Measurements from ENCODE around the gene SLC8A3. TPM values are rescaled to one million over a fixed set of nuclear protein-coding genes. Genes with fewer than 3 reads are reported as not detected.

Gene SLC8A3
- total RNA-seq, 4 donors from 2014 or later: 0.19 to 1.7 (median 0.90) TPM

- Histone ChIP-seq H3K4me1 (no peaks in the 10 kb centered on the region), H3K27ac (replicated peaks in 1 of 4) (no peak overlapping the region), H3K27me3 (no peaks in the 10 kb centered on the region), H3K4me3 (no peak overlapping the region), H3K9me3 (no peaks in the 10 kb centered on the region), H3K36me3 (no peaks in the 10 kb centered on the region)
- no peak for DNase-seq (ENCODE audit: extremely low spot score)
- TF ChIP-seq POLR2AphosphoS5 (IDR thresholded peaks at IDR 0.05) (no peak), POLR2A (IDR thresholded peaks at IDR 0.05; ENCODE audit: low read depth) (no peak), EP300 (IDR thresholded peaks at IDR 0.05) (no peak)
- TF ChIP-seq, protein P1, sequence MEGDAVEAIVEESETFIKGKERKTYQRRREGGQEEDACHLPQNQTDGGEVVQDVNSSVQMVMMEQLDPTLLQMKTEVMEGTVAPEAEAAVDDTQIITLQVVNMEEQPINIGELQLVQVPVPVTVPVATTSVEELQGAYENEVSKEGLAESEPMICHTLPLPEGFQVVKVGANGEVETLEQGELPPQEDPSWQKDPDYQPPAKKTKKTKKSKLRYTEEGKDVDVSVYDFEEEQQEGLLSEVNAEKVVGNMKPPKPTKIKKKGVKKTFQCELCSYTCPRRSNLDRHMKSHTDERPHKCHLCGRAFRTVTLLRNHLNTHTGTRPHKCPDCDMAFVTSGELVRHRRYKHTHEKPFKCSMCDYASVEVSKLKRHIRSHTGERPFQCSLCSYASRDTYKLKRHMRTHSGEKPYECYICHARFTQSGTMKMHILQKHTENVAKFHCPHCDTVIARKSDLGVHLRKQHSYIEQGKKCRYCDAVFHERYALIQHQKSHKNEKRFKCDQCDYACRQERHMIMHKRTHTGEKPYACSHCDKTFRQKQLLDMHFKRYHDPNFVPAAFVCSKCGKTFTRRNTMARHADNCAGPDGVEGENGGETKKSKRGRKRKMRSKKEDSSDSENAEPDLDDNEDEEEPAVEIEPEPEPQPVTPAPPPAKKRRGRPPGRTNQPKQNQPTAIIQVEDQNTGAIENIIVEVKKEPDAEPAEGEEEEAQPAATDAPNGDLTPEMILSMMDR (IDR thresholded peaks at IDR 0.05): no peak
- WGBS: 52% methylated on average over 3 of the region's 3 CpGs
- intact Hi-C loops (cut with DNase I): no loop called here
Measured at GRCh38 chr14:70213721-70214282, 25.1 kb upstream of the SLC8A3 start.

- H3K4me1 ChIP-seq: no peaks in the 10 kb centered on the region
- TF ChIP-seq EP300 (IDR thresholded peaks at IDR 0.05) (no peak), POLR2AphosphoS5 (IDR thresholded peaks at IDR 0.05) (no peak), POLR2A (IDR thresholded peaks at IDR 0.05; ENCODE audit: low read depth) (no peak)
- TF ChIP-seq, protein P1 (IDR thresholded peaks at IDR 0.05): no peak
- peaks cover 0 to under 1% (median 0%) of the 10 kb centered on the region in 4 donors for H3K27me3 ChIP-seq
- intact Hi-C loops (cut with DNase I): no loop called here
- DNase-seq (ENCODE audit: extremely low spot score): no peak
- H3K36me3 ChIP-seq: no peaks in the 10 kb centered on the region
- H3K9me3 ChIP-seq: no peaks in the 10 kb centered on the region
- H3K4me3 ChIP-seq: no peak overlapping the region
- no peak overlapping the region for H3K27ac ChIP-seq (replicated peaks in 1 of 4)
- WGBS: 50% methylated on average over 1 of the region's 1 CpG
Measured at GRCh38 chr14:70212752-70213151, 24.0 kb upstream of the SLC8A3 start.

GRCh38 chr14:70208380-70208779, 19.6 kb upstream of the SLC8A3 start:
- DNase-seq (ENCODE audit: extremely low spot score): no peak
- Histone ChIP-seq H3K27me3 (peaks cover 0 to 30% (median 0%) of the 10 kb centered on the region in 4 donors), H3K4me1 (no peaks in the 10 kb centered on the region), H3K4me3 (no peak overlapping the region), H3K9me3 (no peaks in the 10 kb centered on the region), H3K36me3 (no peaks in the 10 kb centered on the region), H3K27ac (replicated peaks in 1 of 4) (no peak overlapping the region)
- intact Hi-C loops (cut with DNase I): no loop called here
- TF ChIP-seq POLR2A (IDR thresholded peaks at IDR 0.05; ENCODE audit: low read depth): no peak
- no peak for TF ChIP-seq POLR2AphosphoS5 (IDR thresholded peaks at IDR 0.05)
- TF ChIP-seq, protein P1 (IDR thresholded peaks at IDR 0.05): no peak

DNA sequence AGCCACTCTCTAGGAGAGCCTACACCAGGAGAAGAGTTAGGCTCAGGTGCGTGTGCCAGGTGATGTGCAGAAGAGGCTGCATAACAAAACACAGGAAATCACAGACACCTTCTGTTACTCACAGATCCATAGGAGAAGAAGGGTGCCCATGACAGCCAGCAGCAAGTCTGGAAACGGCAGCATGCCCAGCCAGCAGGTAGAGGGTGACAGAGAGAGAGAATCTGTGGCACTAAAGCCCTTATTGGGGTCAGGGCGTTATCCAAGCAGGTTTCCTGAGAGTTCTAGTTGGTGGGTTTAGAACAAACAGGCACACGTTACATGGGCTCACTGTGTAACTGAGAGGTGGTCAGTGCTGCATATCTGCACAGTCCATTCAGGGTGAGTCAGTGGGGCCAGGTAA, 14.9 kb upstream of the SLC8A3 start:
- TF ChIP-seq POLR2AphosphoS5 (IDR thresholded peaks at IDR 0.05): no peak
- no peak for TF ChIP-seq POLR2A (IDR thresholded peaks at IDR 0.05; ENCODE audit: low read depth)
- no peak for TF ChIP-seq EP300 (IDR thresholded peaks at IDR 0.05)
- TF ChIP-seq, protein P1 (IDR thresholded peaks at IDR 0.05): no peak
- intact Hi-C loops (cut with DNase I): no loop called here
- 86% methylated on average over 4 of the region's 4 CpGs for WGBS
- Histone ChIP-seq H3K36me3 (no peaks in the 10 kb centered on the region), H3K27ac (replicated peaks in 1 of 4) (no peak overlapping the region), H3K4me1 (no peaks in the 10 kb centered on the region), H3K4me3 (no peak overlapping the region), H3K27me3 (peaks cover 0 to 38% (median 0%) of the 10 kb centered on the region in 4 donors), H3K9me3 (no peaks in the 10 kb centered on the region)
- DNase-seq (ENCODE audit: extremely low spot score): no peak

GRCh38 chr14:70201994-70202393, 13.2 kb upstream of the SLC8A3 start:
- no peak for DNase-seq (ENCODE audit: extremely low spot score)
- TF ChIP-seq, protein P1 (IDR thresholded peaks at IDR 0.05): no peak
- TF ChIP-seq POLR2AphosphoS5 (IDR thresholded peaks at IDR 0.05): no peak
- no peak for TF ChIP-seq EP300 (IDR thresholded peaks at IDR 0.05)
- no peak for TF ChIP-seq POLR2A (IDR thresholded peaks at IDR 0.05; ENCODE audit: low read depth)
- no peaks in the 10 kb centered on the region for H3K36me3 ChIP-seq
- WGBS: 77% methylated on average over 3 of the region's 3 CpGs
- no peak overlapping the region for H3K27ac ChIP-seq (replicated peaks in 1 of 4)
- no peak overlapping the region for H3K4me3 ChIP-seq
- intact Hi-C loops (cut with DNase I): no loop called here
- peaks cover 0 to 32% (median 0%) of the 10 kb centered on the region in 4 donors for H3K27me3 ChIP-seq
- H3K9me3 ChIP-seq: no peaks in the 10 kb centered on the region
- no peaks in the 10 kb centered on the region for H3K4me1 ChIP-seq
